Left renal pelvis (tissue), 4 donors: ENCODE data around the gene CDH13. TPM values are rescaled to one million over a fixed set of nuclear protein-coding genes. Genes with fewer than 3 reads are reported as not detected.

Source experiments
- DNase-seq, 4 donors: peaks; one replicate each; pipeline ENCODE4 v3.0.0-alpha.2; 2013; ENCODE audit warnings: low read depth in 4 of 4, low spot score in 3 of 4
- polyA plus RNA-seq, 4 donors: library from polyadenylated mRNA; unstranded; fragments of 120-200 nt; gene quantifications; one replicate each; pipeline ENCODE4 v1.2.1, GENCODE V29; 2013; ENCODE audit not compliant: insufficient read length in 4 of 4

CDH13 gene
- polyA plus RNA-seq, 4 donors = 4.9 to 18.0 (median 11.3) TPM

- no peak for DNase-seq
These were observed 730.2 kb downstream of the CDH13 start for GRCh38 chr16:83356986-83357385.

GRCh38 chr16:83363521-83363920 is 736.8 kb downstream of the CDH13 start:
- DNase-seq = no peak

GRCh38 chr16:83365166-83365565 is 738.4 kb downstream of the CDH13 start:
- DNase-seq = no peak

- no peak for DNase-seq
These were observed 739.5 kb downstream of the CDH13 start for GRCh38 chr16:83366228-83366627.

GRCh38 chr16:83374979-83375378 is 748.2 kb downstream of the CDH13 start:
- no peak for DNase-seq

- no peak for DNase-seq
These were observed 763.0 kb downstream of the CDH13 start for GRCh38 chr16:83389751-83390150.

GRCh38 chr16:83390759-83391158 is 764.0 kb downstream of the CDH13 start:
- peak in 1 of 4 donors; percentile 4 for DNase-seq

GRCh38 chr16:83392743-83393142 is 766.0 kb downstream of the CDH13 start:
- no peak for DNase-seq

GRCh38 chr16:83393196-83393981 is 766.6 kb downstream of the CDH13 start:
- no peak for DNase-seq

- DNase-seq = no peak
These were observed 771.0 kb downstream of the CDH13 start for GRCh38 chr16:83397601-83398291.

GRCh38 chr16:83400234-83400633 is 773.5 kb downstream of the CDH13 start:
- DNase-seq = no peak

GRCh38 chr16:83402160-83402814 is 775.5 kb downstream of the CDH13 start:
- no peak for DNase-seq

GRCh38 chr16:83402967-83403366 is 776.2 kb downstream of the CDH13 start:
- DNase-seq = peak; percentile 10 to 42 (median 16)

- no peak for DNase-seq
These were observed 777.0 kb downstream of the CDH13 start for GRCh38 chr16:83403761-83404160.

GRCh38 chr16:83404261-83404660 is 777.5 kb downstream of the CDH13 start:
- no peak for DNase-seq

GRCh38 chr16:83407928-83408327 is 781.2 kb downstream of the CDH13 start:
- no peak for DNase-seq

- no peak for DNase-seq
These were observed 782.6 kb downstream of the CDH13 start for GRCh38 chr16:83409347-83409746.

- no peak for DNase-seq
These were observed 791.8 kb downstream of the CDH13 start for GRCh38 chr16:83418565-83418964.

GRCh38 chr16:83420206-83420760 is 793.5 kb downstream of the CDH13 start:
- DNase-seq = peak; percentile 10 to 51 (median 46)

- DNase-seq = no peak
These were observed 806.4 kb downstream of the CDH13 start for GRCh38 chr16:83433201-83433600.

GRCh38 chr16:83437036-83437435 is 810.3 kb downstream of the CDH13 start:
- DNase-seq = no peak
